GM19452 (cell line): ENCODE data around the gene MKRN2OS.

Experiments
- ATAC-seq: cut with Tn5 transposase; IDR thresholded peaks from one replicate; pipeline ENCODE4 v1.9.1; 2021; ENCODE audit not compliant: unreplicated experiment

The MKRN2OS gene

DNA sequence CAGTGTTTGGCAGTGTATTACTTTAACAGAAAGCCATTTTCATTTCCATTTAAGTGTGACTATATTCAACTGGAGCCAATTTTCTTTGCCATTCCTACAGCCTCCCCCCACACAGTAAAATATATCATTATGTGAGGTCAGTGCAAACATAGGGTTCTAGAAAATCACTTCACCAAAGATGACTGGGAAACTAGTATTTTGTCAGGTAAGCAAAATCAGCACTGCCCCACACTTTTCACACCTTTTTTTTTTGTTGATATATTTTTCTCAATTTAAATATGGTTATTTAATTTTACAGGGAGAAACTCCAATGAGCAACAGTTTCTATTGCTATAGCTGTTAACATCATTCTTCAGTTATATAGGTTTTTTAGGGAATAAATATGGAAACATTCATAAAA is 29.7 kb downstream of the MKRN2OS start:
- ATAC-seq: no peak

DNA sequence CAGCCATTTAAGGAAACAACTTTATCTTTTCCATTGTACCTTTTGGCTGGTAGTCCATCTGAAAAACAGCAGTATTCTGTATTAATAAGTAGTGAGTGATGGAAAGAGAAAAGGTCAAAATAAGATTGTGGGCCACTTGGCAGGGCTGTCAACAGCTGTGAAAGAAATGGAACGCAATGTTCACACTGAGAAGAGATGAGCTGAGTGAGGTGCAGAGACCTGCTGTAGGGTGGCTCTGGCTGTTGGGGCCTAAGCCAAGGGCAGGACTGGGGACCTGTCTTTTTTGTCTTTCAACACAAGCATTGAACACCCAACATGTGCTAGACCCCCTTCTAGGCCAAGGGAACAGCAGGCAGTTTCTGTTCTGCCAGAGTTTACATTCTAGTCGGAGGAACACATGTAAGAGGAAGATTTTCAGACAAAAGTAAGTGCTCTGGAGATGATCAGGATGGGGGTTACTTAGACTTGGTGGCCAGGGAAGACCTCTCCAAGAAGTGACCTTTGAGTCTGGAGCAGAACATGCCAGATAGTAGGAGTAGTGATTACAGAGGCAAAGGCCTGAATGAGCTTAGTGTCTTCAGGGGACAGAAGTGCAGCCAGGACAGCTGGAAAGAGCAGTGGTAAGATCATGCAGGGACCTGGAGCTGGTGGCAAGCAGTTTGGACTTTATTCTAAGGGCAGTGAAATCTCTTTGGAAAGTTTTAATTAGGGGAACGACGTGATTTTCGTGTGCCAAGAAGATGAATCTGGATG is 31.4 kb downstream of the MKRN2OS start:
- no peak for ATAC-seq

GRCh38 chr3:12512534-12513118 is 32.7 kb downstream of the MKRN2OS start:
- no peak for ATAC-seq

GRCh38 chr3:12509466-12509865 is 35.8 kb downstream of the MKRN2OS start:
- ATAC-seq: no peak

- ATAC-seq: no peak
Observed at GRCh38 chr3:12508291-12508700, 37.0 kb downstream of the MKRN2OS start.

DNA sequence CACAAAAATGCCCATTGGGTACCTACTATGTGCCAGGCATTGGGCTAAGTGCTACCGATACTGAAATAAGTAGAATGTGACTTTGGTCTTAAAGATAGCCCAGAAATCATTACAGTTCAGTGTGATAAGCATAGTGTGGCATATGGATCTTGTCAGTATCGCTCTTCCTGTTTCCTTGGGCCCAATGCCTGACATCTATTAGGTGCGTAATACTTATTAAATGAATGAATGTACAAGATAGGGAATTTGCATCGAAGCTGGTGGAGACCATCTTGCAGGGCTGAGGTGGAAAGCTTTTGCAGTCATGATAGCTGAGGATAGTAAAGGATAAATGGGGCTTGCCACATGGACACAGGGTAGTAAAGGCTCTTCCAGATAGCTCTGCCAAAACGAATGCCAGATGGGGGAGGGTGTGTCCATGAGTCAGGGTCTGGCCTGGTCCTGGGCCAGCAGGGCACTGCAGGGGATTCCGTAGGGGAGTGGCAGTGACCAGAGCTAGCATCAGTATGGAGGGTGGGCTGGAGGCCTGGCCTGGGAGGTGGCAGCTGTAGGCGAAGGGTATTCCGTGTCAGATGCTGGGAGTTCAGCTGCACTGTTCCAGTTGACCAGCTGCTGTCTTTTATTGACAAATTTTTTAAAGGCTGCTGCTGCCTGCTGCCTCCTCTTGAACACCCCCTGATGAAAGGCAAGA is 37.6 kb downstream of the MKRN2OS start:
- no peak for ATAC-seq

- ATAC-seq: no peak
Observed at GRCh38 chr3:12506201-12506709, 39.0 kb downstream of the MKRN2OS start.

DNA sequence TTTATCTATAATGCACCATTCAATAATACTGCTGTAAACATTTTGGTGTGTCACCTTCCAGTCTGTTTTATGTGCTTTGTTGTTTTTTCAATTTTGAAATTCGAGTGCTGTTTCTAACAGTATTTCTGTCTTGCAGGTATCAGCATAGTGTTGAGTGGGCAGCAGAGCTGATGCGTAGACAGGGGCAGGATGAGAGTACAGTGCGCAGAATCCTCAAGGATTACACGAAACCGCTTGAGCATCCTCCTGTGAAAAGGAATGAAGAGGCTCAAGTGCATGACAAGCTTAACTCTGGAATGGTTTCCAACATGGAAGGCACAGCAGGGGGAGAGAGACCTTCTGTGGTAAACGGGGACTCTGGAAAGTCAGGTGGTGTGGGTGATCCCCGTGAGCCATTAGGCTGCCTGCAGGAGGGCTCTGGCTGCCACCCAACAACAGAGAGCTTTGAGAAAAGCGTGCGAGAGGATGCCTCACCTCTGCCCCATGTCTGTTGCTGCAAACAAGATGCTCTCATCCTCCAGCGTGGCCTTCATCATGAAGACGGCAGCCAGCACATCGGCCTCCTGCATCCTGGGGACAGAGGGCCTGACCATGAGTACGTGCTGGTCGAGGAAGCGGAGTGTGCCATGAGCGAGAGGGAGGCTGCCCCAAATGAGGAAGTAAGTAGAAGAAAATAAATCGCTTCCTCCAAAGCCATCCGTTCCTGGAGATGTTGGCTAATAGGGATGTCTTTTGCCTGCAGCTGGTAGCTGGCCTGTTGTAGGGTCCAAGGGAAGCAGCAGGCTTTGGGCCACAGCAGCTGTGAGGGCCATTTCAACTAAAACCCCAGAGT is 42.0 kb downstream of the MKRN2OS start:
- no peak for ATAC-seq

DNA sequence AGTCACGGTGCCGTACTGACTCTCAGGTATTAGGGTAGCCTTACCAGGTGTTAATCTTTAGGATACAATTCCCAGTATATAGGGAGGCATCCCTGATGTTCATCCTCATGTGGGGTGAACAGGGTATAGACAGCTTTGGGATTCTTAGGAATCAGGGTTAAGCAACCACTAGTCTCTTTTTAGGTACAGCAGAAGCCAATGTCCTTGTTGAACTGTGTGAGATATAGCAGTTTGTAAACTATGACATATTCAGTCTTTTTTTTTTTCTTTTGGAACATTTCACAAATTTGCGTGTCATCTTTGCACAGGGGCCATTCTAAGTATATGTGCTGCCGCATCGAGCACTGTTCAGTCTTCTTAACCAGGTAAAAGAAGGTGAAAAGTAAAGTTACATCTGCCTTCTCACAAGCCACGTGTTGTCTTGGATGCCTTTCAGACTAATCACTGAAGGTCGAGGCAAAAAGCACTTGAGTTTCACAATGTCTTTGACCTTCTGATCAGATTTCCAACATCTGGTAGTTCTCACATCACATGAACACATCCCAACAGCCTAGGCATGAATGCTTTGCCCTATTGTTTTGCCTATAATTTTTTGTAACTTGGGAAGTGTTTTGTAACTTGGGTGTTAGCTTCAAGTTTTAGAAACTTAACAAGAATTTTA is 43.8 kb downstream of the MKRN2OS start:
- ATAC-seq: no peak

DNA sequence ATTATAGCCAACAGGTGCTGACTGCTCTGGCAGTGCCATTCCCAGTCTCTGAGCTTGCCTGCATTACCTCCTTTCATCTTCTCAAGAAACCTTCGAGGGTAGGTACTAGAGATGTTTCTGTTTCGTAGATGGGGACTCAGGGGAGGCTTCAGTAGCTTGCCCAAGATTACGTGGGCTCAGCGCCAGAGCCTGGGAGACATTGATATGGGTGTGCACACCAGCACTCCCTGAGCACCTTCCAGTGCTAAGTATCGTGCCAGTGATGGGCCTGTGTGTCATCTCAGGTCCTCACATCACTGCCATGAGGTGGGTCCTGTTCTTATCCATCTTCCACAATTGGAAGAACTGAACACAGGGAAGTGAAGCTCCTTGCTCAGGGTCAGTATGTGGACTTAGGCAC is 45.8 kb downstream of the MKRN2OS start:
- ATAC-seq: no peak

- no peak for ATAC-seq
Observed at GRCh38 chr3:12496453-12496761, 48.9 kb downstream of the MKRN2OS start.

DNA sequence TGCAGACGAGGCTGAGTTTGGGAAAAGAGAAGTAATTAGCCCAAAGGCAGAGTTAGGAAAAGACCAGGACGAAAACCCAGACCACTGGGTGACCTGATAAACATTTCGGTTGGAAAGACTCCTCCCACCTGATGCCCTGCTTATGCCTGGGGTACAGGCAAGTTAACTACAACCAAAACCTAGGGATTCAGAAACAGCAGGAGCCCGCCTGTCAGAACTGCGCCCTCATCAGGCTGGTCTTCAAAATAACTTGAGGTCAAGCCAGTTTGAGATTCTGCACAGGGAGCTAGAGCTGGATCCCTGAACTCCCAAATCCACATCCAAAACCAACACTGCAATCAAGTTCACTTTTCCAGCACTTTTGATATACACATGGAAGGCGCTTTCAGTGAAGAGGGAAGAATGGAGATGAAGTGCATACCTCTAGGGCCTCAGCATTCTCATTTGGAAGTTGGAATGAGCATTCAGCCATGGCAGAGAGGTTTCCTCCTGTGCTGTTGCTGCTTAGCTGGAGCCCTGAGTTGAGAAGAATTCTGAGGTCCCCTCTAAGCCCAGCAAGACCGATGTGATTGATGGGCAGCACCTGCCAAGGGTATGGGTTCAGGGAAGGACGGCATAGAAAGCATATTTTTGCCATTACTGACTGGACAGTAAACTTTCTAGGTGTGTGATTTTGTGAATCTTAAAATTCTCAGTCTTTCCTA is 49.4 kb downstream of the MKRN2OS start:
- ATAC-seq: no peak

DNA sequence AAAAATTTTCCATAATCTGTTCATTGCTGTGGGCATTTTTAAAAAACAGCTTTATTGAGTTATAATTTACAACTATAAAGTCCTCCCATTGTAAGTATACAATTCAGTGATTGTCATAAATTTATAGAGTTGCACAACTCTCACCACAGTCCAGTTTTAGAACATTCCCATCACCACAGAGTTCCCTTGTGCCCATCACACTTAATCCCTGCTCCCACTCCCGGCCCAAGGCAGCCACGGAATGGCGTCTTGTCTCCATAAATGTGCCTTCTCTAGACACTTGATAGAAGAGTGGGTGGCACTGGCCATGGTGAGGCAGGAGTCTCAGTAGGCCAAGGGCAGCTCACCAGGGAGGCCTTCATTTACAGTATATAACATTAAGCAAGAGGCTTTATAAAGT is 54.8 kb downstream of the MKRN2OS start:
- no peak for ATAC-seq

DNA sequence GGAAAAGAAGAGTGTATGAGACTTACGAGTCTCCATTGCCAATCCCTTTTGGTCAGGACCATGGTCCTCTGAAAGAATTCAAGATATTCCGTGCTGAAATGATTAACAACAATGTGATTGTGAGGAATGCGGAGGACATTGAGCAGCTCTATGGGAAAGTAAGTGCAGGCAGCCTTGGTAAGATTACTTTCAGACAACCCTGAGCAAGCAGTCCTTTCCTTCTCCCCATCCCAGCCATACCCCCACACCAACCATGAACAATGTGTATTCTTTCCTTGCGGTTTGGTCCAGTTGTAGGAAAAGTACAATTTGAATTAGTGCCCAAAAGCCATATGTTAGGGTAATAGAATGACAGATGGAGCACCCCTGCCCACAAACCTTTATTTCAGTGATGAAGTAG is 55.5 kb downstream of the MKRN2OS start:
- no peak for ATAC-seq
